Astrocyte (in vitro differentiated cells and primary cell): ENCODE measurements around the gene FOXA2. TPM values are rescaled to one million over a fixed set of nuclear protein-coding genes. Genes with fewer than 3 reads are reported as not detected.

Experiments
- DNase-seq: peaks from one replicate; pipeline ENCODE4 v3.0.0-alpha.2; 2010; ENCODE audit warnings: low read depth
- FAIRE-seq: peaks from 2 replicates; lab custom pipeline; 2011; peaks lifted over from hg19 to GRCh38; lab: Jason Lieb, UNC
- H2AFZ ChIP-seq: 2 replicates; pipeline ENCODE4 v1.6.0; 2012; ENCODE audit warnings: low read depth, low read length, inconsistent platforms
- H3K27ac ChIP-seq: 2 replicates; pipeline ENCODE4 v1.5.1; 2011; ENCODE audit warnings: low read depth, low read length, inconsistent platforms
- H3K27me3 ChIP-seq: 2 replicates; pipeline ENCODE4 v1.6.0; 2011; ENCODE audit warnings: low read length, inconsistent platforms; ENCODE audit not compliant: insufficient read depth
- H3K36me3 ChIP-seq: 2 replicates; pipeline ENCODE4 v1.5.1; 2011; ENCODE audit warnings: low read length, inconsistent platforms; ENCODE audit not compliant: insufficient read depth
- H3K4me1 ChIP-seq: 2 replicates; pipeline ENCODE4 v1.5.1; 2011; ENCODE audit warnings: low read length, inconsistent platforms; ENCODE audit not compliant: insufficient read depth
- H3K4me2 ChIP-seq: 2 replicates; pipeline ENCODE4 v1.6.0; 2012; ENCODE audit warnings: low read length, inconsistent platforms
- H3K4me3 ChIP-seq: 2 replicates; pipeline ENCODE4 v1.5.1; 2011; ENCODE audit warnings: low read depth, mild to moderate bottlenecking, low read length, inconsistent platforms; ENCODE audit not compliant: insufficient read depth
- H3K79me2 ChIP-seq: 2 replicates; pipeline ENCODE4 v1.6.0; 2012; ENCODE audit warnings: mild to moderate bottlenecking, low read length, inconsistent platforms; ENCODE audit not compliant: insufficient read depth
- H3K9ac ChIP-seq: 2 replicates; pipeline ENCODE4 v1.6.0; 2012; ENCODE audit warnings: mild to moderate bottlenecking, low read length, inconsistent platforms
- H3K9me3 ChIP-seq: 2 replicates; pipeline ENCODE4 v1.5.1; 2012; ENCODE audit warnings: low read depth, mild to moderate bottlenecking, low read length, inconsistent platforms; ENCODE audit not compliant: insufficient read depth
- H4K20me1 ChIP-seq: 2 replicates; pipeline ENCODE4 v1.6.0; 2012; ENCODE audit warnings: low read length, inconsistent platforms; ENCODE audit not compliant: insufficient read depth
- H3K27ac Mint-ChIP-seq: one replicate; pipeline ENCODE4 v1.8.0; 2021; ENCODE audit warnings: mild to moderate bottlenecking, mixed read lengths; ENCODE audit not compliant: unreplicated experiment
- H3K27me3 Mint-ChIP-seq: one replicate; pipeline ENCODE4 v1.8.0; 2021; ENCODE audit warnings: low read depth, mixed read lengths; ENCODE audit not compliant: unreplicated experiment
- H3K36me3 Mint-ChIP-seq: one replicate; pipeline ENCODE4 v1.8.0; 2021; ENCODE audit warnings: low read depth, mixed read lengths; ENCODE audit not compliant: unreplicated experiment
- H3K4me1 Mint-ChIP-seq: one replicate; pipeline ENCODE4 v1.8.0; 2021; ENCODE audit warnings: low read depth, mixed read lengths; ENCODE audit not compliant: unreplicated experiment
- H3K4me3 Mint-ChIP-seq: one replicate; pipeline ENCODE4 v1.8.0; 2021; ENCODE audit warnings: mild to moderate bottlenecking, moderate library complexity, mixed read lengths; ENCODE audit not compliant: unreplicated experiment
- H3K9me3 Mint-ChIP-seq: one replicate; pipeline ENCODE4 v1.8.0; 2021; ENCODE audit warnings: mild to moderate bottlenecking, mixed read lengths; ENCODE audit not compliant: unreplicated experiment
- CTCF ChIP-seq: IDR thresholded peaks from 2 replicates; pipeline ENCODE4 v1.5.1; 2011; ENCODE audit warnings: low read depth, mild to moderate bottlenecking, inconsistent platforms, low read length, moderate library complexity; ENCODE audit not compliant: insufficient read depth
- EZH2 ChIP-seq: IDR thresholded peaks from 2 replicates; pipeline ENCODE4 v1.6.1; 2012; ENCODE audit warnings: mild to moderate bottlenecking, low read length, inconsistent platforms; ENCODE audit not compliant: insufficient read depth
- total RNA-seq: library from RNA; stranded (reverse); gene quantifications from 2 replicates; pipeline ENCODE4 v1.2.1, GENCODE V29; 2021

Gene FOXA2
- total RNA-seq, 1 donor from 2014 or later = not detected

- FAIRE-seq (no peak), DNase-seq (no peak)
- H3K27ac ChIP-seq = no peak overlapping the region
- H3K4me3 ChIP-seq = no peak overlapping the region
- no peak overlapping the region for H3K4me3 Mint-ChIP-seq
- peaks cover 16% of the 10 kb centered on the region for H3K27me3 Mint-ChIP-seq
- no peaks in the 10 kb centered on the region for H3K4me1 Mint-ChIP-seq
- no peak overlapping the region for H3K9ac ChIP-seq
- no peak overlapping the region for H3K4me2 ChIP-seq
- no peaks in the 10 kb centered on the region for H3K79me2 ChIP-seq
- H3K36me3 Mint-ChIP-seq = no peaks in the 10 kb centered on the region
- no peak overlapping the region for H2AFZ ChIP-seq
- H3K27ac Mint-ChIP-seq = no peak overlapping the region
- H4K20me1 ChIP-seq = no peaks in the 10 kb centered on the region
- no peaks in the 10 kb centered on the region for H3K36me3 ChIP-seq
- no peak for TF ChIP-seq EZH2
- no peak for TF ChIP-seq CTCF
- H3K4me1 ChIP-seq = no peaks in the 10 kb centered on the region
- no peaks in the 10 kb centered on the region for H3K27me3 ChIP-seq
- no peaks in the 10 kb centered on the region for H3K9me3 ChIP-seq
- no peaks in the 10 kb centered on the region for H3K9me3 Mint-ChIP-seq
These were observed 45.1 kb upstream of the FOXA2 start for GRCh38 chr20:22629447-22629846.

- Histone ChIP-seq H3K9me3 (no peaks in the 10 kb centered on the region), H2AFZ (no peak overlapping the region), H4K20me1 (no peaks in the 10 kb centered on the region), H3K4me1 (no peaks in the 10 kb centered on the region), H3K79me2 (no peaks in the 10 kb centered on the region), H3K9ac (no peak overlapping the region), H3K4me3 (no peak overlapping the region), H3K27me3 (no peaks in the 10 kb centered on the region), H3K4me2 (no peak overlapping the region), H3K27ac (no peak overlapping the region), H3K36me3 (no peaks in the 10 kb centered on the region)
- Mint-ChIP-seq H3K9me3 (peaks cover 3% of the 10 kb centered on the region), H3K27ac (no peak overlapping the region), H3K4me3 (no peak overlapping the region), H3K36me3 (no peaks in the 10 kb centered on the region), H3K27me3 (peaks cover 15% of the 10 kb centered on the region), H3K4me1 (no peaks in the 10 kb centered on the region)
- no peak for TF ChIP-seq EZH2
- no peak for TF ChIP-seq CTCF
- DNase-seq (no peak), FAIRE-seq (no peak)
These were observed 42.1 kb upstream of the FOXA2 start for GRCh38 chr20:22626496-22626895.

GRCh38 chr20:22623211-22623610 is 38.8 kb upstream of the FOXA2 start:
- no peaks in the 10 kb centered on the region for H3K79me2 ChIP-seq
- Mint-ChIP-seq H3K4me3 (no peak overlapping the region), H3K27me3 (peaks cover 14% of the 10 kb centered on the region), H3K27ac (no peak overlapping the region), H3K9me3 (peaks cover 3% of the 10 kb centered on the region), H3K36me3 (no peaks in the 10 kb centered on the region), H3K4me1 (no peaks in the 10 kb centered on the region)
- no peaks in the 10 kb centered on the region for H3K9me3 ChIP-seq
- FAIRE-seq (no peak), DNase-seq (no peak)
- no peak overlapping the region for H3K4me3 ChIP-seq
- no peaks in the 10 kb centered on the region for H3K4me1 ChIP-seq
- no peak overlapping the region for H2AFZ ChIP-seq
- H3K9ac ChIP-seq = no peak overlapping the region
- no peak overlapping the region for H3K27ac ChIP-seq
- no peaks in the 10 kb centered on the region for H4K20me1 ChIP-seq
- no peak overlapping the region for H3K4me2 ChIP-seq
- H3K36me3 ChIP-seq = no peaks in the 10 kb centered on the region
- no peaks in the 10 kb centered on the region for H3K27me3 ChIP-seq
- TF ChIP-seq EZH2 = no peak
- TF ChIP-seq CTCF = no peak
